Central memory CD8-positive, alpha-beta T cell (primary cell): ENCODE results near the gene INPP5A.

Experiments used
- ATAC-seq: fragments of 150-1000 bp; cut with Tn5 transposase; replicated peaks from 2 replicates; pipeline ENCODE4 v1.10.0; 2022; ENCODE audit warnings: mild to moderate bottlenecking, moderate FRiP score, moderate number of reproducible peaks; ENCODE audit not compliant: poor library complexity, severe bottlenecking; ENCODE audit errors: extremely low read depth
- DNase-seq, 2 donors: peaks; one replicate each; pipeline ENCODE4 v3.0.0; 2021; ENCODE audit warnings: low spot score in 2 of 2
- H3K27ac Mint-ChIP-seq: one replicate; pipeline ENCODE4 v1.8.0; 2022; ENCODE audit warnings: low read depth, mild to moderate bottlenecking, moderate library complexity, mixed read lengths
- H3K27me3 Mint-ChIP-seq: one replicate; pipeline ENCODE4 v1.8.0; 2022; ENCODE audit warnings: mixed read lengths
- H3K36me3 Mint-ChIP-seq: one replicate; pipeline ENCODE4 v1.8.0; 2022; ENCODE audit warnings: mild to moderate bottlenecking, moderate library complexity, mixed read lengths; ENCODE audit not compliant: insufficient read depth
- H3K4me1 Mint-ChIP-seq: one replicate; pipeline ENCODE4 v1.8.0; 2022; ENCODE audit warnings: mixed read lengths
- H3K4me3 Mint-ChIP-seq: one replicate; pipeline ENCODE4 v1.8.0; 2022; ENCODE audit warnings: mild to moderate bottlenecking, moderate library complexity, mixed read lengths
- H3K9me3 Mint-ChIP-seq: one replicate; pipeline ENCODE4 v1.8.0; 2022; ENCODE audit warnings: mixed read lengths

INPP5A gene

DNA sequence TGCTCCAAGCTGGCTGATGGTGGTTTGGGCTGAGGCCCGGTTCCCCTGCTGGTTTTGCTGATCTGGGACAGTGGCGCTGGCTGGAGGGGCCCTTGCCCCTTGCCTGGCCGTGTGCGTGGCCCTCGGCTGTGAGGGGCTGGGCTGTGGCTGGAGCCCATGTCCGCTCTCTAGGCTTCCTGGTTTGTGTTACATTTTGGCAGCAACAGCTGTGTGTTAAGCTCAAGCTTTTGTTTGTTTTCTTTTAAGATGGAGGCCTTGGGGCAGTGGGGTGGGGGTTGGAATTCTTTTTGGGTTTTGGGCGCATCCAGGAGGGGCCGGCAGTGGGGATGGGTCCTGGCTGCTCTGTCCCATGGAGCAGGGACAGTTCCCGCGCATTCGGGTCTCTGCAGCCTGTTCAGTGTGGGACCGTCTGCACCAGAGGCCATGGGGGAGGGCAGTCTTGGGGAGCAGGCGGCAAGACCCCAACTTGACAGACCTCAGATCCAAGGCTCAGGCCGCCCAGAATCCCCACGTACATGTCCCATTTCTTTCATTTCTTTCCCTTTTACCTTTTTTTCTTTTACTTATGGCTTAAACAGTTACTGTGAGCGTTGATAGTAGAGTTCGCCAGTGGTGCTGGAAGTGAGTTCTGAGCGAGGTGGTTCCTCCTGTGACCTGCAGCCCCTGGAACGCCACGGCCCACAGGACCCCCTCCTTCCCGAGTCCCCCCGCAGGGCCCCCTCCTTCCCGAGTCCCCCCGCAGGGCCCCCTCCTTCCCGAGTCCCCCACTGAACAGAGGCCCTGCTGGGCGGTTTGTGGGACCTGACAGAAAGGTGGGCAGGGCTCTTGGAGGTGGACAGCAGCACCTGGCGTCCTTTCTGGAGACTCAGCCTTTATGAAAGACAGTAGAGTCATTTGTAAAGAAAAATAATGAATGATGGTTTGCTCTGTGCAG, 75.3 kb downstream of the INPP5A start:
- Mint-ChIP-seq H3K36me3 (peaks cover 18% of the 10 kb centered on the region), H3K27ac (no peak overlapping the region), H3K27me3 (no peaks in the 10 kb centered on the region), H3K9me3 (peaks cover 7% of the 10 kb centered on the region), H3K4me1 (peaks cover 28% of the 10 kb centered on the region), H3K4me3 (no peak overlapping the region)
- ATAC-seq (no peak), DNase-seq (no peak)

DNA sequence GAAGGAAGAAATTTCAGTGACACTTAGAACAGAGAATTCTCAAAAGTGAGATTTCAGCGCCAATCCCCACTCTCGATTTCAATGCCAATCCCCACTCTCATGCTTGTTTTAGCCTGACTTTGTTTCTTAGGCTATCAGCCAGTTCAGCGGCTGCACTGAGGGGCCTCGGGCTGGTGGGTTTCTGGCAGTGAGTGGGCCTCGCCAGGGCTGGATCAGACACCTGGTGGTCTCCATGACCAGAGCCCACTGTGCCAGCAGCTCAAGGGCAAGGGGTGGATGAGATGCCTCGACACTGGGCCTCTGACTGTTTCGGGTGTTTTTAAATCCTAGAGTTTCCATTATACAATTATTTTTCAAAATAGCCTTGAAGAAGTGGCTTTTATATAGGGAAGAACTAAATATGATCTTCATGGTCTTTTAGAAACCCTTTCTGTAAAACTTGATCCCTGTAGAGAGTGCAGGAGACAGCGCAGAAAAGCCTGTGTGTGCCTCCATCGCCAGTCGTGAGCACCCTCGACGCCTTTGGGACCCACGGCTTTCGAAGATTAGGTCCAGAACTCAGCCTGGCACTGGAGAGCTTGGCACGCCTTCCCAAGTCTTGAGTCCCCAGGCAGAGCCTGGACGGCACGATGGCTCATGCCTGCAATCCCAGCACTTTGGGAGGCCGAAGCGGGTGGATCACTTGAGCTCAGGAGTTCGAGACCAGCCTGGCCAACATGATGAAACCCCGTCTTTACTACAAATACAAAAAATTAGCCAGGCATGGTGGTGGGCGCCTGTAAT, 76.2 kb downstream of the INPP5A start:
- H3K4me1 Mint-ChIP-seq, result peaks cover 23% of the 10 kb centered on the region
- ATAC-seq (no peak), DNase-seq (no peak)
- no peak overlapping the region for H3K4me3 Mint-ChIP-seq
- H3K36me3 Mint-ChIP-seq, result peaks cover 16% of the 10 kb centered on the region
- H3K9me3 Mint-ChIP-seq, result peaks cover 7% of the 10 kb centered on the region
- no peak overlapping the region for H3K27ac Mint-ChIP-seq
- H3K27me3 Mint-ChIP-seq, result no peaks in the 10 kb centered on the region

DNA sequence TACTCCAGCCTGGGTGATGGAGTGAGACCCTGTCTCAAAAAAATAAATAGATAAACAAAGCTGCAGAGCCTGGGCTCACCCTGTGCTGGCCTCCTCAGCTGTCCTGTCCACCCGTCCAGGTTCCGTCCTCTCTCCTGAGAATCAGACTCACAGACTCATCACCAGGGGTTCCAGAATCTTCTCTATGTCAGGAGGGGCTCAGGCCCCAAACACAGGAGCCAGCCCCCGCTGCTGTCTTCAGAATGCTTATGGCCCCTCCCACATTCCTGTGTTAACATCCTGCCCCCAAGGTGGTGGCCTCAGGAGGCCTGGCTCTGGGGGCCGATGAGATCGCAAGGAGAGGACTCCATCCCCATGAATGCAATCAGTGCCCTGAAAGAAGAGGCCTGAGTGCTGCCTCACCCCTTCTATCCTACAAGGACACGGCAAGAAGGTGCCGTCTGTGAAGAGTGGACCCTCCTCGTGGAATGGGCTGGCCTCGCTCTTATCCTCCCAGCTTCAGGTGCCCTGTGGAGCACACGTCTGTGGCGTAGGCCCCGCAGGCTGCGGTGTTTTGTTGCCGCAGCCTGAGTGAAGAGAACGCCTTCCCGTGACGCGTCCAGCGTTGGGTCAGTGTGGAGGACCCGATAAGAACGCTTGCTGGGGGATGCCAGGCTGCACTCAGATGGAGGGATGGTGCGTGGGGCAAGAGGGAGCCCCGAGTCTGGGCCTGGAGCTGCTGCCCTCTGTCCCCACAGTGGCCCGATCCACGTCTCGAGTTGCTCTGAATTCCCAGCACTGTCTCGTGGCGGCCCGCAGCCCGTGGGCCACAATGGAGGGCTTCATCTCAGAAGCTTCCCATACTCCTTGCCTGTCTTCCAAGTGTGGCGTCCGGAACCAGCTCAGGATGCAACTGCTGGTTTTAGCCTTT, 77.1 kb downstream of the INPP5A start:
- H3K27ac Mint-ChIP-seq, result no peak overlapping the region
- DNase-seq (no peak), ATAC-seq (no peak)
- H3K4me3 Mint-ChIP-seq, result no peak overlapping the region
- H3K27me3 Mint-ChIP-seq, result no peaks in the 10 kb centered on the region
- peaks cover 23% of the 10 kb centered on the region for H3K4me1 Mint-ChIP-seq
- H3K36me3 Mint-ChIP-seq, result peaks cover 14% of the 10 kb centered on the region
- H3K9me3 Mint-ChIP-seq, result peaks cover 7% of the 10 kb centered on the region

DNA sequence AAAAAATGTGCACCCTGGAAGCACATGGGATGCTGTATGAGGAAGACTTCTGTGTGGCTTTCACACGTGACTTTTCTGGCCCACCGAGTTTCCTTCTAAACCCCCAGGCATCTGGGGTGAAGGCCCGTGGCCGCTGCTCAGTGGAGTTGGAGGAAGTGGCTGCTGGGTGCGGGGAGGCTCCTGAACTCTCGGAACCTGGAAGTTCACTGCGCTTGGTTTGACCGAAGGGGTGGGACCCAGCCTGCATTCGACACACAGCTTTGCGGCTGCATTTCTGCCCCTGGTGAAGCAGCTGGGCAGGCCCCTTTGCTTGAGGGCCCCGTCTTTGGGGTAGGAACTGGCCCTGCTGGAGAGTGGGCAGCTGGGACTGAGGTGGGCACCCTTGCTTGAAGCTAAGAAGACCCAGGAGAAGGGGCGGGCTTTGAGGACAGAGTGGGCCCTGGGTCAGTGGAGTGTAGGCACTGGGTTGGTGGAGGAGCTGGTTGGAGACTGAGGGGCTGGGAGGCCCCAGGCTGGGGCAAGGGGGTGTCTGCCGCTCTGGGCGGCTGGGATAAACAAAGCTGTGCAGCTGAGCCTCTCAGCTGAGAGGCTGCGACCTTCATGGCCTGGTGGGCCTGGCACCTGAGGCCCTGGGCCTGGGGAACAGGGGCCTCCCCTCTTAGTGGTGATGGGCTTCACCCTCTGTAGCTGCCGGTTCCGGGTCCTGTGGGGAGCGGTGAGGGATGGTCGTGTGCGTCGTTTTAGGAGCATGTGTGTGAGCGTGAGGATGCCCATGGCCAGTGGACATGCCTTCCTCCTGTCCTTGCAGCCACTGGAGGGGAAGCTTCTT, 78.0 kb downstream of the INPP5A start:
- DNase-seq (no peak), ATAC-seq (no peak)
- Mint-ChIP-seq H3K4me1 (peaks cover 22% of the 10 kb centered on the region), H3K27me3 (no peaks in the 10 kb centered on the region), H3K4me3 (peak overlapping the region; percentile 56), H3K36me3 (peaks cover 14% of the 10 kb centered on the region), H3K27ac (peak overlapping the region; percentile 89), H3K9me3 (peaks cover 7% of the 10 kb centered on the region)

DNA sequence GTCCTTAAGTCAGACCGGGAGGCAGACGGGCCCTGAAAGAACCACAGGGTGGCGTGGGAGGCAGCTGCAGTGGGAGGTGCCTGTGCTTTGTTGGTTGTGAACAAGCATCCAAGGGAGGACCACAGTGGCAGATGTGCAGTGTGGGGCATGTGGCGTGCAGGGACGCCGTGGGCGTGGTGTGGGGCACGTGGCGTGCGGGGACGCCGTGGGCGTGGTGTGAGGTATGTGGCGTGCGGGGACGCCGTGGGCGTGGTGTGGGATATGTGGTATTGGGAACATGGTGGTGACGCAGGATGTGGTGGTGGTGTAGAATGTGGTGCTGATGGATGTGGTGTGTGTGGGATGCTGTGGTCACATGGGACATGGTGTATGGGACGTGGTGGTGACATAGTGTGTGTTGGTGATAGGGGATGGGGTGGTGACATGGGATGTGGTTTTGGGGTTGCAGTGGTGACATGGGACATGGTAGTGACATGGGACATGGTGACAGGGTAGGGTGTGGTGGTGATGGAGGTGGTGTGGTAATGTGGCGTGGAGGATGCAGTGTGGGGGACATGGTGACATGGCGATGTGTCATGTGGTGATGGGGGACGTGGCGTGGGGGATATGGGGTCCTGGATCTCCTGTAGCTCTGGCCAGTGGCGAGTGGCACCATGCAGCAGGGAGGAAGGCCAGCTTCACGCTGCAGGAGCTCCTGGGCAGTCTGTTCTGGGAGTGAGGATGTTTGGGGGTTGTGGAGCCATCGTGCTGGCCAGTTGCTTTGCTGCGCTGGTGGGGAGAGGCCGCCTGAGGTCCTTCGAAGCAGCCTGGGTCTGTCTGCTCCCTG, 78.8 kb downstream of the INPP5A start:
- peak; percentile 89 for ATAC-seq
- H3K4me3 Mint-ChIP-seq, result peak overlapping the region; percentile 56
- peak overlapping the region; percentile 89 for H3K27ac Mint-ChIP-seq
- peak; percentile 54 to 76 for DNase-seq
- peaks cover 14% of the 10 kb centered on the region for H3K36me3 Mint-ChIP-seq
- H3K4me1 Mint-ChIP-seq, result peaks cover 17% of the 10 kb centered on the region
- H3K9me3 Mint-ChIP-seq, result peaks cover 7% of the 10 kb centered on the region
- no peaks in the 10 kb centered on the region for H3K27me3 Mint-ChIP-seq

GRCh38 chr10:132616996-132617736, 79.6 kb downstream of the INPP5A start:
- Mint-ChIP-seq H3K27me3 (no peaks in the 10 kb centered on the region), H3K36me3 (peaks cover 14% of the 10 kb centered on the region), H3K4me1 (peaks cover 17% of the 10 kb centered on the region), H3K9me3 (peaks cover 7% of the 10 kb centered on the region), H3K4me3 (no peak overlapping the region), H3K27ac (peak overlapping the region; percentile 89)
- no peak for ATAC-seq
- DNase-seq, result no peak

- no peak for ATAC-seq
- Mint-ChIP-seq H3K4me1 (peaks cover 17% of the 10 kb centered on the region), H3K27ac (no peak overlapping the region), H3K4me3 (no peak overlapping the region), H3K27me3 (no peaks in the 10 kb centered on the region), H3K9me3 (peaks cover 7% of the 10 kb centered on the region), H3K36me3 (peaks cover 14% of the 10 kb centered on the region)
- DNase-seq, result no peak
Measured at GRCh38 chr10:132617737-132618052, 80.1 kb downstream of the INPP5A start.

DNA sequence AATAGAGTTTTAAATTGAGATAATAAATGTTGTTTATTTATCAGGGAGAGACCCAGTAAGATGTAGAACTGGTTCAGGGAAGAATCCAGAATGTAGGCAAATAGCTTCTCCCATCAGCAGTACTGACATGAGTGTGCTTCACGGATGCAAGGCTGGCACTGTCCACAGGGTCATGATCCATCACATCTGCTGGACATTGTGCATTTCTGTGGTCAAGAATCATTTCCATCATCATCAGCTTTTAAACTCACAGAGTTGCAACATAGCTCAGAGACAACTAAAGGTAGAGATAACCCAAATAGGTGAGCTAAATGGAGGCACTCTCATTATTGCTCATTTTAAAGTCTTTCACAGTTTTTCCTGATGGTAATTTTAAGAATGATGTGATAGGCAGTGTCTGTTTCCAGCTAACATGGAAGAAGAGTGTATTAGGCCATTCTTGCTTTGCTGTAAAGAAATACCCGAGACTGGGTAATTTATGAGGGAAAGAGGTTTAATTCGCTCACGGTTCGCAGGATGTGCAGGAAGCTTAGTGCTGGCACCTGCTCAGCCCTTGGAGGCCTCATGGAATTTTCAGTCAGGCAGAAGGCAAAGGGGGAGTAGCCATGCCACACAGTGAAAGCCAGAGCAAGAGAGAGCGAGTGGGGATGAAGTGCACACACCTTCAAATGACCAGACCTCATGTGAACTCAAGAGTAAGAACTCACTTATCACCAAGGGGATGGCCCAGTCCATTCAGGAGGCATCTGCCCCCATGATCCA, 80.8 kb downstream of the INPP5A start:
- ATAC-seq (no peak), DNase-seq (no peak)
- peaks cover 14% of the 10 kb centered on the region for H3K36me3 Mint-ChIP-seq
- H3K27ac Mint-ChIP-seq, result no peak overlapping the region
- H3K4me3 Mint-ChIP-seq, result no peak overlapping the region
- H3K27me3 Mint-ChIP-seq, result no peaks in the 10 kb centered on the region
- peaks cover 7% of the 10 kb centered on the region for H3K9me3 Mint-ChIP-seq
- H3K4me1 Mint-ChIP-seq, result peaks cover 17% of the 10 kb centered on the region

DNA sequence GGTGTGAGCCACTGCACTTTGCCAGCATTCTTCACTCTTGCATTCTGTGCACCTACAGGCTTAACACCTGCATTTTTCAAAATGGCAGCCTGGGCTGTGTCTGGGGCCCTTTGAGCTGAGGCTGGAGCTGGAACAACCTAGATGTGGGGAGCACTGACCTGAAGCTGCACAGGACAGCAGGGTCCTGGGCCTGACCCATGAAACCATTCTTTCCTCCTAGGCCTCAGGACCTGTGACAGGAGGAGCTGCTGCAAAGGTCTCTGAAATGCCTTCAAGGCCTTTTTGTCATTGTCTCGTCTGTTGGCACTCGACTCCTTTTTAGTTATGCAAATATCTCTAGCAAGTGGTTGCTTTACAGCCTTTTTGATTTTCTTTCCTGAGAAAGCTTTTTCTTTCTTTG, 82.3 kb downstream of the INPP5A start:
- Mint-ChIP-seq H3K9me3 (peaks cover 7% of the 10 kb centered on the region), H3K27me3 (no peaks in the 10 kb centered on the region), H3K27ac (no peak overlapping the region), H3K36me3 (peaks cover 14% of the 10 kb centered on the region), H3K4me1 (peaks cover 17% of the 10 kb centered on the region), H3K4me3 (no peak overlapping the region)
- DNase-seq, result no peak
- no peak for ATAC-seq

DNA sequence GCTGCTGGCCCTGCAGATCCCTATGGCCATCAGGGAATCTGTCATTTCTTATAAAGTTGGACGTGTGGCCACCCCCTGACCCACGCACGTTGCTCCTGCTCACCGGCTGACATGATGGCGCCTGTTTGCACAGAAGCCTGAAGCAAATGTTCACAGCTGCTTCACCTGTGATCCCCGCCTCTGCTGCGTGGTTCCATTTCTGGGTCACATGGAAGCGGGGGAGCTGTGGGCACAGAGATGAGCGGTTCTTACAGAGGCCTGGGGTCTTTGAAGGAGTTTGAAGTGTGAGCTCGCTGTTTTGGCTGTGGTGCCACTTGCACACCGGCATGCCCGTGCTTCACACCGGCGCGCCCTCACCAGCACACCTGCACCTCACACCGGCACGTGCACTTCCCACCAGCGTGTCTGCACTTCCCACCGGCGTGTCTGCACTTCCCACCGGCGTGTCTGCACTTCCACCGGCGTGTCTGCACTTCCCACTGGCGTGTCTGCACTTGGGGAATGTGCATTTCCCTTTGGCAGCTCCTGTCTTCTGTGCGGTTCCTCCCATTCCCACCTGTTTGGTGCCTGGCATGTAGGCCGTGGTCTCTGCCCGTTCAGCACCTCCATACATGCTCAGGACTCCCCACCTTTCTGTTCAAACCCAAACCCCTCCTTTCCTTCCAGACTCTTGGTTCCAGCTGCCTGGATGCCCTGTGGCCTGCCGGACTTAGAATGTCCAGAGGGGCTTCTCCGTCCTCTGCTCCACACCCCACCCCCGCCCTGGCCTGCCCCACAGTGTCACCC, 86.7 kb downstream of the INPP5A start:
- Mint-ChIP-seq H3K9me3 (no peaks in the 10 kb centered on the region), H3K36me3 (peaks cover 2% of the 10 kb centered on the region), H3K4me1 (peaks cover 28% of the 10 kb centered on the region), H3K27ac (no peak overlapping the region), H3K27me3 (no peaks in the 10 kb centered on the region), H3K4me3 (no peak overlapping the region)
- ATAC-seq, result no peak
- no peak for DNase-seq
